ENCODE measurements around the gene TENM4.

- TF ChIP-seq CTCF (IDR thresholded peaks at IDR 0.05 in 4 of 5, conservative IDR thresholded peaks at IDR 0.05 in 1 of 5) (no peak), POLR2A (IDR thresholded peaks at IDR 0.05) (no peak)
Observed at GRCh38 chr11:79263001-79263400, 177.8 kb downstream of the TENM4 start.

All from gastrocnemius medialis (tissue), 4 donors.